NCI-H2029 treated with DMSO at 0.1 percent for 48 hours (cell line): ENCODE measurements around the gene CROCC2.

Experiments used
- DNase-seq: peaks from one replicate; lab custom pipeline; 2025; lab: John Stamatoyannopoulos, UW

Gene CROCC2

DNA sequence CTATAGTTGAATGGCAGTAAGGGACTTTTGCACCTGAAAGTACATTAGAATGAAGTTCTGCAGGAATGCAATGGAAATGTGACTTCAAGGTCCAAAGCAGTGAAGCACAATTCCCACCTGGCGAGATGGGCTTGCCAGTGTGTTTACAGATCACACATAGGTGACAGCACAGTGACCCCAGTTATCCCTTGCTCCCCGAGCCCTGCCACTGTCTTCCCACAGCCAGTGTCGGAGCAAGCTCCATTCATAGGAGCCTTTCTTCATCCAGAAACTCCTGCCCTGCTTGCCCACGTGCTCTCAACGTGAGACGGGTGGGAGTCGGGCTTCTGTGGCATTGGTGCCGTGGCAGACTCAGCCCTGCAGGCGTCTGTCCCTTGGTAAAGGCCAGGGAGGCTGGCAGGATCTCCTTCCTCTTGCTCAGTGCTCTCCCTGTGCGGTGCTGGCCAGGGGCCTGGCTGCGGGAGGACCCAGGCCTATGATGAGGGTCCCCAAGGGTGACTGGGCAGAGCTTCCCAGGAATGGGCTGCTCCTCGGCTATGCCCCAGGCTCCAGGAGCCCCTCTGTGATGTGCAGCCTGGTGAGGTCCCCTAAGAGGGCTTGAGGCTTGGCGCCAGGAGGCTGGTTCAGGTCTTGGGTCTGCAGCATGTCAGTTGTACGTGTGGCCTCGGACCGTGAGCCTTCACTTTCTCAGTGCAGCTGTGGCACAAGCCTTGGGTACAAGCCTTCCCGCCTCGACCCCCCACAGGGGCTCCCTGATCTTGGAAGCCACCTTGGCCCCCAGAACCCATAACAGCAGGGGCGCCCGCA is 132.4 kb downstream of the CROCC2 start:
- no peak for DNase-seq

DNA sequence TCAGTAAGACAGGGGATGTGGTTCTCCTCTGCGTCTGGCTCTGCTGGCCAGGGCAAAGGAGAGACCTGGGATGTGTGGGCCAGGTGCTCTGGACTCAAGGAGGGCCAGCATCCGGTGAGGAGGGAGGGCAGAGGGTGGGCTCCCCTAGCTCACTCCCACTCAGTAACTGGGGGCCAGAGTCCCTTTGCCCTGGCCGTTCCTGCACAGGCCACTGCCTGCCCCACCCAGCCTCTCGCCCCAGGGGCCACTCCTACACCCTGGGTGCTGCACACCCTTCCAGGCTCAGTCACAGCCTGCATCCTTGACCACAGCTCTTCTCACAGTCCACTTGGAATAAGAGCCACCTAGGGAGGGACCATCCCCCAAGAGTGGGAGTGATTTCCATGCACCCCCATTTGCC is 133.3 kb downstream of the CROCC2 start:
- DNase-seq = no peak

- DNase-seq = no peak
Measured at GRCh38 chr2:241040081-241040803, 134.1 kb downstream of the CROCC2 start.

GRCh38 chr2:241041589-241042158 is 135.5 kb downstream of the CROCC2 start:
- DNase-seq = no peak
